GM19438 (cell line): ENCODE results near the gene STOML1.

Experiments used
- ATAC-seq: cut with Tn5 transposase; IDR thresholded peaks from one replicate; pipeline ENCODE4 v1.9.1; 2021; ENCODE audit warnings: low read depth; ENCODE audit not compliant: unreplicated experiment

STOML1 gene

GRCh38 chr15:73991726-73992593, at the start of gene STOML1:
STOML1 (minus strand) TSS chr15:73992295; CDS start chr15:73992223, 72 bp downstream.
- ATAC-seq, result peak; percentile 60

GRCh38 chr15:74041311-74041756, 49.2 kb upstream of the STOML1 start:
- no peak for ATAC-seq

- no peak for ATAC-seq
Observed at GRCh38 chr15:74040109-74040850, 48.2 kb upstream of the STOML1 start.

GRCh38 chr15:74039656-74040010, 47.5 kb upstream of the STOML1 start:
- no peak for ATAC-seq

- no peak for ATAC-seq
Observed at GRCh38 chr15:74038707-74039655, 46.9 kb upstream of the STOML1 start.

GRCh38 chr15:74037171-74038117, 45.3 kb upstream of the STOML1 start:
- ATAC-seq, result no peak

- ATAC-seq, result no peak
Observed at GRCh38 chr15:74036271-74037170, 44.4 kb upstream of the STOML1 start.

GRCh38 chr15:74035121-74036017, 43.3 kb upstream of the STOML1 start:
- no peak for ATAC-seq

GRCh38 chr15:74034206-74034755, 42.2 kb upstream of the STOML1 start:
- ATAC-seq, result no peak

- no peak for ATAC-seq
Observed at GRCh38 chr15:74032606-74033561, 40.8 kb upstream of the STOML1 start.

- no peak for ATAC-seq
Observed at GRCh38 chr15:74032046-74032445, 40.0 kb upstream of the STOML1 start.

GRCh38 chr15:74028646-74029045, 36.6 kb upstream of the STOML1 start:
- ATAC-seq, result no peak

- ATAC-seq, result no peak
Observed at GRCh38 chr15:74027688-74028087, 35.6 kb upstream of the STOML1 start.

- ATAC-seq, result no peak
Observed at GRCh38 chr15:74025436-74025835, 33.3 kb upstream of the STOML1 start.

GRCh38 chr15:74024687-74025086, 32.6 kb upstream of the STOML1 start:
- ATAC-seq, result no peak
